ENCODE data around the gene SAMSN1. TPM values are rescaled to one million over a fixed set of nuclear protein-coding genes. Genes with fewer than 3 reads are reported as not detected.
"Not testable (repeated sequence)": the region's sequence is repeated elsewhere in the genome, so short reads cannot be mapped to it uniquely, and the experiment has no call there.

Gene SAMSN1
- total and polyA plus RNA-seq, 2 experiments from 2014 or later = 0.82 to 1.7 TPM

DNA sequence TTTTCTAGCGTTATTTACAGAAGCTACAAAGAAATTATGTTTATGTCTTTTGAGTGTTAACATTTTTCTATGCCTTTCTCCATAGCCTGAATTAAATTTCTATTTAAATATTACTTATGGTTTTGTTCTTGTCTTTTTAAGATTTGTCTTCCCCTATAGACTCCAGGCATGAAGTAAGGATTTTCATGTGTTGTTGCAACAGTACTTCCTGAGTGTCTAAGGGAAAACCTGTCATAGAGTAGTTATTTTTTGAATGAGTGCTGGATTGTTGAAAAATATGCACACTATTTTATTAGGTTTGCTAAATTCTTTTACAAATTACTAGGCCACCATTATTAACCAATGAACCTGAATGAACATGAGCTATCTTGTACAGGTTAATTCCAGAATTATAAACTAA lies 27.1 kb downstream of the SAMSN1 start:
- no peaks in the 10 kb centered on the region for H3K9me3 ChIP-seq (ENCODE audit: low read depth)
- no peak overlapping the region for H2AFZ ChIP-seq
- WGBS (ENCODE audit: low lambda C conversion rate, missing lambda C conversion rate) = 93% methylated on average over 1 of the region's 1 CpG
- H3K4me2 ChIP-seq = no peak overlapping the region
- H3K27me3 ChIP-seq = no peaks in the 10 kb centered on the region
- no peak for DNase-seq (ENCODE audit: low spot score)
- no peak overlapping the region for H3K4me3 ChIP-seq
- TF ChIP-seq EZH2 (IDR thresholded peaks at IDR 0.05; ENCODE audit: borderline replicate concordance) (no peak), EZH2phosphoT487 (IDR thresholded peaks at IDR 0.05; ENCODE audit: low read depth, severe bottlenecking, unreplicated experiment) (no peak)
- TF ChIP-seq, protein P1, sequence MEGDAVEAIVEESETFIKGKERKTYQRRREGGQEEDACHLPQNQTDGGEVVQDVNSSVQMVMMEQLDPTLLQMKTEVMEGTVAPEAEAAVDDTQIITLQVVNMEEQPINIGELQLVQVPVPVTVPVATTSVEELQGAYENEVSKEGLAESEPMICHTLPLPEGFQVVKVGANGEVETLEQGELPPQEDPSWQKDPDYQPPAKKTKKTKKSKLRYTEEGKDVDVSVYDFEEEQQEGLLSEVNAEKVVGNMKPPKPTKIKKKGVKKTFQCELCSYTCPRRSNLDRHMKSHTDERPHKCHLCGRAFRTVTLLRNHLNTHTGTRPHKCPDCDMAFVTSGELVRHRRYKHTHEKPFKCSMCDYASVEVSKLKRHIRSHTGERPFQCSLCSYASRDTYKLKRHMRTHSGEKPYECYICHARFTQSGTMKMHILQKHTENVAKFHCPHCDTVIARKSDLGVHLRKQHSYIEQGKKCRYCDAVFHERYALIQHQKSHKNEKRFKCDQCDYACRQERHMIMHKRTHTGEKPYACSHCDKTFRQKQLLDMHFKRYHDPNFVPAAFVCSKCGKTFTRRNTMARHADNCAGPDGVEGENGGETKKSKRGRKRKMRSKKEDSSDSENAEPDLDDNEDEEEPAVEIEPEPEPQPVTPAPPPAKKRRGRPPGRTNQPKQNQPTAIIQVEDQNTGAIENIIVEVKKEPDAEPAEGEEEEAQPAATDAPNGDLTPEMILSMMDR (IDR thresholded peaks at IDR 0.05; ENCODE audit: poor library complexity) = no peak
- H3K27ac ChIP-seq = no peak overlapping the region
- H3K9me2 ChIP-seq (replicated peaks; ENCODE audit: insufficient read depth) = no peaks in the 10 kb centered on the region
- H3K79me2 ChIP-seq = no peaks in the 10 kb centered on the region
- H3K36me3 ChIP-seq (replicated peaks; ENCODE audit: insufficient read depth, low read depth) = no peaks in the 10 kb centered on the region
- H3K4me1 ChIP-seq (ENCODE audit: insufficient read depth) = no peaks in the 10 kb centered on the region
- no peaks in the 10 kb centered on the region for H4K20me1 ChIP-seq (ENCODE audit: insufficient read depth, poor library complexity, severe bottlenecking)

GRCh38 chr21:14513804-14514203 lies 32.3 kb downstream of the SAMSN1 start:
- no peak overlapping the region for H2AFZ ChIP-seq
- H4K20me1 ChIP-seq (ENCODE audit: insufficient read depth, poor library complexity, severe bottlenecking) = no peaks in the 10 kb centered on the region
- no peak overlapping the region for H3K4me3 ChIP-seq
- no peaks in the 10 kb centered on the region for H3K9me2 ChIP-seq (replicated peaks; ENCODE audit: insufficient read depth)
- H3K27me3 ChIP-seq = no peaks in the 10 kb centered on the region
- H3K4me2 ChIP-seq = no peak overlapping the region
- DNase-seq (ENCODE audit: low spot score) = no peak
- TF ChIP-seq EZH2 (IDR thresholded peaks at IDR 0.05; ENCODE audit: borderline replicate concordance) (no peak), EZH2phosphoT487 (IDR thresholded peaks at IDR 0.05; ENCODE audit: low read depth, severe bottlenecking, unreplicated experiment) (no peak)
- TF ChIP-seq, protein P1 (IDR thresholded peaks at IDR 0.05; ENCODE audit: poor library complexity) = no peak
- H3K4me1 ChIP-seq (ENCODE audit: insufficient read depth) = no peaks in the 10 kb centered on the region
- H3K79me2 ChIP-seq = no peaks in the 10 kb centered on the region
- no peaks in the 10 kb centered on the region for H3K9me3 ChIP-seq (ENCODE audit: low read depth)
- WGBS (ENCODE audit: low lambda C conversion rate, missing lambda C conversion rate) = 85% methylated on average over 1 of the region's 1 CpG
- no peaks in the 10 kb centered on the region for H3K36me3 ChIP-seq (replicated peaks; ENCODE audit: insufficient read depth, low read depth)
- no peak overlapping the region for H3K27ac ChIP-seq

DNA sequence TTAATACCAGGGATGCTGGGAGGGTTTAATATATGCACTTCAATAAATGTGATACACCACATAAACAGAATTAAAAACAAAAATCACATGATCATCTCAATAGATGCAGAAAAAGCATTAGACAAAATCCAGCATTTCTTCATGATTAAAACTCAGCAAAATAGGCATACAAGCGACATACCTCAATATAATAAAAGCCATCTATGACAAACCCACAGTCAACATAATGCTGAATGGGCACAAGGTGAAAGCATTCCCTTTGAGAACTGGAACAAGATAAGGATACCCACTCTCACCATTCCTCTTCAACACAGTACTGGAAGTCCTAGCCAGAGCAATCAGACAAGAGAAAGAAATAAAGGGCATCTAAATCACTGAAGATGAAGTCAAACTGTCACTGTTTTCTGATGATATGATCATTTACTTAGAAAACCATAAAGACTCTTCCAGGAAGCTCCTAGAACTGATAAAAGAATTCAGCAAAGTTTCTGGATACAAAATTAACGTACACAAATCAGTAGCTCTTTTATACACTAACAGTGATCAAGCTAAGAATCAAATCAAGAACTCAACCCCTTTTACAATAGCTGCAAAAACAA lies 39.2 kb downstream of the SAMSN1 start:
- 87% methylated on average over 2 of the region's 2 CpGs for WGBS (ENCODE audit: low lambda C conversion rate, missing lambda C conversion rate)
- H2AFZ ChIP-seq; H3K4me3 ChIP-seq; H3K27me3 ChIP-seq; H3K9me3 ChIP-seq (ENCODE audit: low read depth); H4K20me1 ChIP-seq (ENCODE audit: insufficient read depth, poor library complexity, severe bottlenecking); H3K4me1 ChIP-seq (ENCODE audit: insufficient read depth); H3K9me2 ChIP-seq (replicated peaks; ENCODE audit: insufficient read depth); H3K27ac ChIP-seq; H3K79me2 ChIP-seq; DNase-seq (ENCODE audit: low spot score); H3K4me2 ChIP-seq; H3K36me3 ChIP-seq (replicated peaks; ENCODE audit: insufficient read depth, low read depth): not testable (repeated sequence)

DNA sequence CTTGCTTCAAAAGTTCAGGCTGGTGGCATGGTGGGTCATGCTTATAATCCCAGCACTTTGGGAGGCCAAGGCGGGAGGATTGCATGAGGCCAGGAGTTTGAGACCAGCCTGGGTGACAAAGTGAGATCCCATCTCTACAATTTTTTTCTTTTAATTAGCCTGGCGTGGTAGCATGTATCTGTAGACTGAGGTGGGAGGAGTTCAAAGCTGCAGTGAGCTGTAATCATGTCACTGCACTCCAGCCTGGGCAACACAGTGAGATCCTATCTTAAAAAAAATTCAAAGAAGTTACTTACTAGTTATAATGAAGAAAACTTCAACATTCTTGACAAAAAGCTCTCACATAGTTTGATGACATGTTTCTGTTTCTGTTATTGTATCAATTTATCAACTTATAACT lies 45.2 kb downstream of the SAMSN1 start:
- Histone ChIP-seq H3K4me2 (no peak overlapping the region), H3K4me1 (ENCODE audit: insufficient read depth) (no peaks in the 10 kb centered on the region), H4K20me1 (ENCODE audit: insufficient read depth, poor library complexity, severe bottlenecking) (no peaks in the 10 kb centered on the region), H3K27ac (no peak overlapping the region), H3K9me2 (replicated peaks; ENCODE audit: insufficient read depth) (no peaks in the 10 kb centered on the region), H3K79me2 (no peaks in the 10 kb centered on the region), H3K9me3 (ENCODE audit: low read depth) (no peaks in the 10 kb centered on the region), H3K27me3 (no peaks in the 10 kb centered on the region), H3K36me3 (replicated peaks; ENCODE audit: insufficient read depth, low read depth) (no peaks in the 10 kb centered on the region), H3K4me3 (no peak overlapping the region), H2AFZ (no peak overlapping the region)
- TF ChIP-seq, protein P1 (IDR thresholded peaks at IDR 0.05; ENCODE audit: poor library complexity) = no peak
- TF ChIP-seq EZH2phosphoT487 (IDR thresholded peaks at IDR 0.05; ENCODE audit: low read depth, severe bottlenecking, unreplicated experiment) = no peak
- no peak for TF ChIP-seq EZH2 (IDR thresholded peaks at IDR 0.05; ENCODE audit: borderline replicate concordance)
- 93% methylated on average over 2 of the region's 2 CpGs for WGBS (ENCODE audit: low lambda C conversion rate, missing lambda C conversion rate)
- DNase-seq (ENCODE audit: low spot score) = no peak
